HepG2 (cell line): Measurements from ENCODE around the gene KCNE5. TPM values are rescaled to one million over a fixed set of nuclear protein-coding genes. Genes with fewer than 3 reads are reported as not detected.

ENCODE experiments used
- ATAC-seq: fragments of 200-7000 bp; cut with Tn5 transposase; 3 replicates; pipeline ENCODE4 v1.9.1; 2020; ENCODE audit warnings: mild to moderate bottlenecking, moderate library complexity
- BruUV-seq: library from RNA; stranded (reverse); fragments of 400-500 nt; replicated peaks from 2 replicates; lab custom pipeline; 2021; lab: Mats Ljungman, UMichigan
- CTCF ChIA-PET: fragments of 300-600 bp; formaldehyde crosslinking; extraction: SDS; loops from one replicate; lab custom pipeline; 2021; ENCODE audit warnings: low total read pairs, inconsistent platforms, low intra/inter-chr PET ratio; lab: Yijun Ruan, JAX
- POLR2A ChIA-PET: fragments of 350-600 bp; sonication (Branson Sonifier 250); formaldehyde crosslinking; loops from one replicate; lab custom pipeline; 2020; ENCODE audit warnings: antibody characterized with exemption, inconsistent platforms; lab: Yijun Ruan, JAX
- DNase-seq: peaks from one replicate; pipeline ENCODE4 v3.0.0-alpha.2; 2015; ENCODE audit warnings: low spot score
- FAIRE-seq: peaks from 3 replicates; lab custom pipeline; 2011; peaks lifted over from hg19 to GRCh38; lab: Jason Lieb, UNC
- H2AFZ ChIP-seq: one replicate; pipeline ENCODE4 v1.6.1; 2011; ENCODE audit warnings: low read length, inconsistent platforms
- H3K27ac ChIP-seq: fragments of 300-600 bp; 3 replicates; pipeline ENCODE4 v1.8.0; 2011; ENCODE audit warnings: mixed run types, mild to moderate bottlenecking, mixed read lengths, low read length, inconsistent platforms; ENCODE audit not compliant: insufficient read depth; ENCODE audit errors: extremely low read length
- H3K27me3 ChIP-seq, 2 experiments: fragments of 200-600 bp in 1 of 2; 2 replicates in 1 of 2; 3 replicates in 1 of 2; pipeline versions ENCODE4 v1.6.0 to v1.8.0; 2011; ENCODE audit warnings: low read length in 2 of 2, mild to moderate bottlenecking in 2 of 2, moderate library complexity in 2 of 2, inconsistent platforms in 1 of 2; ENCODE audit not compliant: insufficient read depth in 2 of 2, control insufficient read depth in 1 of 2
- H3K36me3 ChIP-seq, 2 experiments: fragments of 200-600 bp in 1 of 2; replicated peaks in 1 of 2; 2 replicates in 1 of 2; 3 replicates in 1 of 2; pipeline versions ENCODE4 v1.5.1 to v1.8.0; 2011; ENCODE audit warnings: low read length in 2 of 2, inconsistent platforms in 1 of 2; ENCODE audit not compliant: insufficient read depth in 2 of 2, control insufficient read depth in 1 of 2
- H3K4me1 ChIP-seq: 2 replicates; pipeline ENCODE4 v1.5.1; 2012; ENCODE audit warnings: low read length, inconsistent platforms; ENCODE audit not compliant: insufficient read depth
- H3K4me2 ChIP-seq: 2 replicates; pipeline ENCODE4 v1.6.0; 2011; ENCODE audit warnings: low read depth, low read length, inconsistent platforms
- H3K4me3 ChIP-seq, 3 experiments: fragments of 200-600 bp in 1 of 3; sonication (generic), shearing (Covaris generic) in 1 of 3; replicated peaks in 1 of 3; 2 replicates each; pipeline ENCODE4 v1.5.1; 2011 to 2016; ENCODE audit warnings: low read length in 3 of 3, inconsistent platforms in 2 of 3, low read depth in 2 of 3, mild to moderate bottlenecking in 2 of 3, control low read depth in 1 of 3, mixed read lengths in 1 of 3; ENCODE audit not compliant: insufficient read depth in 1 of 3
- H3K79me2 ChIP-seq: one replicate; pipeline ENCODE4 v1.6.1; 2011; ENCODE audit warnings: low read length, inconsistent platforms; ENCODE audit not compliant: insufficient read depth
- H3K9ac ChIP-seq: 2 replicates; pipeline ENCODE4 v1.6.0; 2011; ENCODE audit warnings: mild to moderate bottlenecking, low read depth, low read length, inconsistent platforms; ENCODE audit not compliant: insufficient read depth
- H3K9me3 ChIP-seq: 2 replicates; pipeline ENCODE4 v1.5.1; 2012; ENCODE audit warnings: mild to moderate bottlenecking, low read length
- H4K20me1 ChIP-seq: 2 replicates; pipeline ENCODE4 v1.6.0; 2011; ENCODE audit warnings: inconsistent platforms, mild to moderate bottlenecking, low read length, moderate library complexity; ENCODE audit not compliant: insufficient read depth
- ATAD3A ChIP-seq: sonication (generic); formaldehyde crosslinking; IDR thresholded peaks from 2 replicates; pipeline ENCODE4 v1.4.0; 2020; ENCODE audit warnings: missing genetic modification reagents
- KDM5A ChIP-seq: fragments of 200-600 bp; sonication (generic); IDR thresholded peaks from 2 replicates; pipeline ENCODE4 v1.7.0; 2018; ENCODE audit warnings: antibody characterized with exemption, mild to moderate bottlenecking, low read length, borderline replicate concordance
- MTF1 ChIP-seq: sonication (generic); formaldehyde crosslinking; IDR thresholded peaks from 2 replicates; pipeline ENCODE4 v1.5.0; 2020; ENCODE audit warnings: missing genetic modification reagents
- NPAS2 ChIP-seq: sonication (generic); formaldehyde crosslinking; IDR thresholded peaks from 2 replicates; pipeline ENCODE4 v1.8.0; 2022; ENCODE audit warnings: mild to moderate bottlenecking, missing genetic modification reagents, borderline replicate concordance
- ONECUT2 ChIP-seq: sonication (generic); formaldehyde crosslinking; IDR thresholded peaks from 2 replicates; pipeline ENCODE4 v1.4.0; 2020; ENCODE audit warnings: missing genetic modification reagents
- SMAD3 ChIP-seq: sonication (generic); formaldehyde crosslinking; IDR thresholded peaks from 2 replicates; pipeline ENCODE4 v1.4.0; 2020; ENCODE audit warnings: missing genetic modification reagents
- SOX5 ChIP-seq: IDR thresholded peaks from 2 replicates; pipeline ENCODE4 v1.6.1; 2016; ENCODE audit warnings: borderline replicate concordance
- ZBTB2 ChIP-seq: sonication (generic); formaldehyde crosslinking; IDR thresholded peaks from 2 replicates; pipeline ENCODE4 v1.8.0; 2022; ENCODE audit warnings: low read depth, missing genetic modification reagents
- ZBTB42 ChIP-seq: sonication (generic); formaldehyde crosslinking; IDR thresholded peaks from 2 replicates; pipeline ENCODE4 v1.5.0; 2020; ENCODE audit warnings: mild to moderate bottlenecking, missing genetic modification reagents
- ZNF275 ChIP-seq: sonication (generic); formaldehyde crosslinking; IDR thresholded peaks from 2 replicates; pipeline ENCODE4 v1.8.0; 2022; ENCODE audit warnings: missing genetic modification reagents, mild to moderate bottlenecking, inconsistent platforms, borderline replicate concordance
- ZNF333 ChIP-seq: sonication (generic); formaldehyde crosslinking; IDR thresholded peaks from 2 replicates; pipeline ENCODE4 v1.4.0; 2020; ENCODE audit warnings: mild to moderate bottlenecking, missing genetic modification reagents, borderline replicate concordance
- ZNF530 ChIP-seq: sonication (generic); formaldehyde crosslinking; IDR thresholded peaks from 2 replicates; pipeline ENCODE4 v1.5.0; 2020; ENCODE audit warnings: low read depth, mild to moderate bottlenecking, missing genetic modification reagents
- ZNF629 ChIP-seq: sonication (generic); formaldehyde crosslinking; conservative IDR thresholded peaks from 2 replicates; pipeline ENCODE4 v1.5.0; 2020; ENCODE audit warnings: missing genetic modification reagents
- WGBS: methylation state at CpG from one replicate; pipeline ENCODE4 v1.1.6; 2017; ENCODE audit warnings: low lambda C conversion rate; 5-methylcytosine and 5-hydroxymethylcytosine counted together
- in situ Hi-C: cut with HindIII; loops from 2 replicates; pipeline ENCODE4 v1.10.0; 2017; ENCODE audit warnings: low pct_unique_long_range_greater_than_20kb; ENCODE audit not compliant: extremely low pct_ligation_motif_present
- intact Hi-C: fragments of 100-400 bp; cut with micrococcal nuclease; formaldehyde crosslinking; loops from one replicate; pipeline ENCODE4 v1.10.0; 2022; ENCODE audit not compliant: unreplicated experiment
- polyA plus RNA-seq, 8 experiments: library from polyadenylated mRNA; depleted of rRNA in 3 of 8; stranded (reverse) in 7 of 8; unstranded in 1 of 8; fragments of >200 nt; fragmentation: Illumina TruSeq in 4 of 8; extraction: Trizol in 4 of 8; gene quantifications; 2 replicates each; pipeline versions ENCODE4 v1.2.1 to v1.2.3, GENCODE V29; 2011 to 2016; ENCODE audit warnings: low read depth in 4 of 8, missing spikeins in 1 of 8, mixed read lengths in 1 of 8; ENCODE audit not compliant: insufficient read depth in 1 of 8
- total RNA-seq, 5 experiments: library from RNA; depleted of rRNA; stranded (reverse); fragments of >200 nt; fragmentation: Illumina TruSeq; extraction: Trizol; gene quantifications; 2 replicates each; pipeline ENCODE4 v1.2.3, GENCODE V29; 2016; ENCODE audit warnings: low read depth in 1 of 5
- TF ChIP-seq, protein P1 (sequence below): sonication (generic); formaldehyde crosslinking; IDR thresholded peaks from 2 replicates; pipeline ENCODE4 v1.4.0; 2020; ENCODE audit warnings: missing genetic modification reagents, borderline replicate concordance
- TF ChIP-seq, protein P2 (sequence below): sonication (generic); formaldehyde crosslinking; IDR thresholded peaks from 2 replicates; pipeline ENCODE4 v1.5.1; 2020; ENCODE audit warnings: mild to moderate bottlenecking, missing genetic modification reagents

KCNE5 gene
- total and polyA plus RNA-seq, 2 of the 13 experiments (the other 11 are each of a cell fraction or from before 2014, with no cell fraction given), result 0.33 to 1.4 TPM

DNA sequence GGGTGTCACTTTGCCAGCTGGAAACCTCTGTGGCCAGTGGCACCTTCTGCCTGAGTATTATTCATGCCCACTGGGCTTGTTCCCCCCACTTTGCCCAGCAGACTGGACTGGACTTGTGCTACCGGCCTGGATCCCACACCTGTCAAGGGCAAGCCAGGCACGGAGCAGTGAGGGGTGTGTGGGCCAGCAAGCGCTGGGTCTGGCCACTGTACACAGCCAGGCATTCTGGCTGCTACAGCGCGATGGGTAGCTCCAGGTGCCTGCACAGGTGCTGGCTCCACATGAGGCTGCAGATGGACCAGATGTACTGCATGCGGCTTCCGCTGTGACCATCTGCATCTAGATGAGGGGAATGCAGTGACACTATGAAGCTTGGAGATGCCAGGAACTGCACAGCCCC, 39.5 kb downstream of the KCNE5 start (continued):
- TF ChIP-seq ZBTB42 (no peak), NPAS2 (CRISPR knock-in tag) (no peak)

DNA sequence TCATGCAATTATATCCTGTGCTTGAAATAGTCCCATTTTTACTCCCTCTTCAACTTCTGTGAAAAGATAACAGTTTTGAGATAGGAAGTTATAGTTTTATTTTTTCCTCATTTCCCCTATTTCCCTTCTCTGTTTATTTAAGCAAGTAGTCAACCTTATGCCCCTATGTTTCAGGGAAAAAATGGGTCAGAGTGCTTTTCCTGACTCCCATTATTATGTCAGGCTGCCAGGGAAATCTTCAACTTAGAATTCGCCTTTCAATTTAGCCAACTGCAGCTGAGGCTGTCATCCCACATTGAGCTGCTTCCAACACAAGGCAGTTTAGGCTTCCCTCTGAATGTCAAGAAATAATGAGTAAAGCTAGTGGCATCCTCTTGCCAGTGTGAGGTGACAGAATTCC, 46.1 kb downstream of the KCNE5 start:
- no peak overlapping the region for H3K4me3 ChIP-seq
- WGBS, result 0% methylated on average over 1 of the region's 1 CpG
- H2AFZ ChIP-seq, result no peak overlapping the region
- DNase-seq, result no peak
- no peak for FAIRE-seq
- H3K27me3 ChIP-seq, result no peaks in the 10 kb centered on the region
- H3K4me2 ChIP-seq, result no peak overlapping the region
- no peaks in the 10 kb centered on the region for H3K79me2 ChIP-seq
- no peak overlapping the region for H3K9ac ChIP-seq
- H3K9me3 ChIP-seq, result no peaks in the 10 kb centered on the region
- in situ Hi-C loops, result no loop called here
- CTCF ChIA-PET, result no interaction called here
- no peaks in the 10 kb centered on the region for H3K4me1 ChIP-seq
- intact Hi-C loops, result no loop called here
- POLR2A ChIA-PET, result no interaction called here
- no TSS peak for BruUV-seq
- no peak overlapping the region for H3K27ac ChIP-seq
- ATAC-seq, result no peak
- no peaks in the 10 kb centered on the region for H4K20me1 ChIP-seq
- H3K36me3 ChIP-seq, result no peaks in the 10 kb centered on the region
- TF ChIP-seq ONECUT2 (CRISPR knock-in tag) (no peak), SOX5 (no peak), ATAD3A (CRISPR knock-in tag) (no peak), ZNF275 (CRISPR knock-in tag) (no peak), ZNF629 (no peak), SMAD3 (CRISPR knock-in tag) (no peak), KDM5A (no peak), ZNF333 (no peak), ZNF530 (no peak), ZBTB2 (no peak), MTF1 (CRISPR knock-in tag) (no peak)
- TF ChIP-seq, protein P1, sequence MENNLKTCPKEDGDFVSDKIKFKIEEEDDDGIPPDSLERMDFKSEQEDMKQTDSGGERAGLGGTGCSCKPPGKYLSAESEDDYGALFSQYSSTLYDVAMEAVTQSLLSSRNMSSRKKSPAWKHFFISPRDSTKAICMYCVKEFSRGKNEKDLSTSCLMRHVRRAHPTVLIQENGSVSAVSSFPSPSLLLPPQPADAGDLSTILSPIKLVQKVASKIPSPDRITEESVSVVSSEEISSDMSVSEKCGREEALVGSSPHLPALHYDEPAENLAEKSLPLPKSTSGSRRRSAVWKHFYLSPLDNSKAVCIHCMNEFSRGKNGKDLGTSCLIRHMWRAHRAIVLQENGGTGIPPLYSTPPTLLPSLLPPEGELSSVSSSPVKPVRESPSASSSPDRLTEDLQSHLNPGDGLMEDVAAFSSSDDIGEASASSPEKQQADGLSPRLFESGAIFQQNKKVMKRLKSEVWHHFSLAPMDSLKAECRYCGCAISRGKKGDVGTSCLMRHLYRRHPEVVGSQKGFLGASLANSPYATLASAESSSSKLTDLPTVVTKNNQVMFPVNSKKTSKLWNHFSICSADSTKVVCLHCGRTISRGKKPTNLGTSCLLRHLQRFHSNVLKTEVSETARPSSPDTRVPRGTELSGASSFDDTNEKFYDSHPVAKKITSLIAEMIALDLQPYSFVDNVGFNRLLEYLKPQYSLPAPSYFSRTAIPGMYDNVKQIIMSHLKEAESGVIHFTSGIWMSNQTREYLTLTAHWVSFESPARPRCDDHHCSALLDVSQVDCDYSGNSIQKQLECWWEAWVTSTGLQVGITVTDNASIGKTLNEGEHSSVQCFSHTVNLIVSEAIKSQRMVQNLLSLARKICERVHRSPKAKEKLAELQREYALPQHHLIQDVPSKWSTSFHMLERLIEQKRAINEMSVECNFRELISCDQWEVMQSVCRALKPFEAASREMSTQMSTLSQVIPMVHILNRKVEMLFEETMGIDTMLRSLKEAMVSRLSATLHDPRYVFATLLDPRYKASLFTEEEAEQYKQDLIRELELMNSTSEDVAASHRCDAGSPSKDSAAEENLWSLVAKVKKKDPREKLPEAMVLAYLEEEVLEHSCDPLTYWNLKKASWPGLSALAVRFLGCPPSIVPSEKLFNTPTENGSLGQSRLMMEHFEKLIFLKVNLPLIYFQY (CRISPR knock-in tag), result no peak
- TF ChIP-seq, protein P2, sequence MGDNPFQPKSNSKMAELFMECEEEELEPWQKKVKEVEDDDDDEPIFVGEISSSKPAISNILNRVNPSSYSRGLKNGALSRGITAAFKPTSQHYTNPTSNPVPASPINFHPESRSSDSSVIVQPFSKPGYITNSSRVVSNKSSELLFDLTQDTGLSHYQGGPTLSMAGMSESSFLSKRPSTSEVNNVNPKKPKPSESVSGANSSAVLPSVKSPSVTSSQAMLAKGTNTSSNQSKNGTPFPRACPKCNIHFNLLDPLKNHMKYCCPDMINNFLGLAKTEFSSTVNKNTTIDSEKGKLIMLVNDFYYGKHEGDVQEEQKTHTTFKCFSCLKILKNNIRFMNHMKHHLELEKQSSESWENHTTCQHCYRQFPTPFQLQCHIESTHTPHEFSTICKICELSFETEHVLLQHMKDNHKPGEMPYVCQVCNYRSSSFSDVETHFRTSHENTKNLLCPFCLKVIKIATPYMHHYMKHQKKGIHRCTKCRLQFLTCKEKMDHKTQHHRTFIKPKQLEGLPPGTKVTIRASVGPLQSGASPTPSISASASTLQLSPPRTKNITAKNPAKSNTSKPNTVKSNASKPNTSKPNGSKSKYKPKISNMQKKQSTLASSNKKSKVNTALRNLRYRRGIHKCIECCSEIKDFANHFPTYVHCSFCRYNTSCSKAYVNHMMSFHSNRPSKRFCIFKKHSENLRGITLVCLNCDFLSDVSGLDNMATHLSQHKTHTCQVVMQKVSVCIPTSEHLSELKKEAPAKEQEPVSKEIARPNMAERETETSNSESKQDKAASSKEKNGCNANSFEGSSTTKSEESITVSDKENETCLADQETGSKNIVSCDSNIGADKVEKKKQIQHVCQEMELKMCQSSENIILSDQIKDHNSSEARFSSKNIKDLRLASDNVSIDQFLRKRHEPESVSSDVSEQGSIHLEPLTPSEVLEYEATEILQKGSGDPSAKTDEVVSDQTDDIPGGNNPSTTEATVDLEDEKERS, result no peak
